ENCODE results near the gene ELAPOR1.

Gene ELAPOR1

DNA sequence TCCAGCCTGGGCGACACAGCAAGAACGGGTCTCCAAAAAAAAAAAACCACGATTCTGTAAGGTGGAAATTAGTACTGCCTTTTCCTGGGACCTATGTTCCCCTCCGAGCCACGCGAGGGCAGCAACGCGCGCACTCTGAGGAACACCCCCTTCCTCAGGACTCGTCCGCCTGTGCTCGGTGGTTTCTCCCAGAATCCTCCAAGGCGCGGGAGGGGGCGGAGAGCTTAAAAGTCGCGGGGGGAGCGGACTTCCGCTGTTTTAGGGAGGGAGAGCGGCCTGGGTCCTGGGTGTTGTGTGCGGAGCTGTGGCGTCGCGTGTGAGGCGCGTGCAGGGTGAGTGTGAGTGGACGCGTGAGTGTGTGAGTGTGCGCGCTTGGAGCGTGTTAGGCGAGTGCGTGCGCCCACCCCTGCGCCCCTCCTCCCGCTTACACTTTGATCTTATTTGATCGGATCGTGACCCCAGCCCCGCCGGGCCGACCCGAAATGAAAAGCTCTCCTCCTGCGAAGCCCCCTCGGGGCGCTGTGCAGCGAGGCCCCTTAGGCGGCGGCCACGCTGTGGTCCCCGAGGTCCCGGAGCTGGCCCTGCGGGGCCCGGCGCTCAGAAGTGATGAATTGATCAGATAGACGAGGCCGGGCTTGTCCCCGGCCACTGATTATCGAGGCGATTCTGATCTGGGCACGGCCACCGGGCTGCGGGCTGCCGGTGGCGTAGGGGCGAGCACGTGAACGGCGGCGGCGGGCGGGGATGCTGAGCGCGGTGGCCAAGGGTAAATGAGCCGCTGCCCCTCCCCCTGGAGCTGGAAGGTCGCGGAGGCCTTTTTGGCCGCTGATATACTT is 13.8 kb upstream of the ELAPOR1 start:
- peak; percentile 99 for DNase-seq

DNA sequence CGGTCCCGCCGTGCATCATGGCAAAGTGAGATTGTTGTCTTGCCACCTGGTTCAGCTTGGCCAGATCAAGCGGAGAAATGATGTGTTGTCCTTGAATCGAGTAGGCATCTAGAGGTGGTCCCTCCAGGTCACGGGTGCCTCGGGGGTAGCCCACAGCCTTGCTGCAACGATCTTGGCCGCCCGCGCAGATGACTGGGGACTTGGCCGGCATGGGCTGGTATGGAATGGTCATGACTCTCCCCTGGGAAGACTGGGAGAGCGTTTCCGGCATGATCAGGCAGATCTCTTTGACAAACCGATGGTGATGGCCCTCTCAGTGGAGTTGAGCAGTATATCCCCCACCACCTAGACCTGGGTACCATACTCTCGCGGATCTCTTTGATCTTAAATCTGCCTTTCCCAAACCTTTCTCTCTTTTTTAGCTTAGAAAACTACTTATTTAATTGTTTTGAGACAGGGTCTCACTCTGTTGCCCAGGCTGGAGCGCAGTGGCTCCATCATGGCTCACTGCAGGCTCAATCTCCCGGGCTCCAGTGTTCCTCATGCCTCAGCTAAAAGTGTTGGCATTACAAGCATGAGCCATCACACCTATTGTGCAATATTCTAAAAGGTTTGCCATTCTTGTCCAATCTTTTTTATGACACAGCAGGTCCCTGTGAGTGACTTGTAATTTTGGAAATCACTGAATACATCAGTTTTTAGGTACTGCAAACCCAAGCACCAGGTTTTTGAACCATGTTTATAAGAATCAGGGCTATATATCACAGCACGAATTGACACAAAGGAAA is 9.4 kb upstream of the ELAPOR1 start:
- no peak for DNase-seq

DNA sequence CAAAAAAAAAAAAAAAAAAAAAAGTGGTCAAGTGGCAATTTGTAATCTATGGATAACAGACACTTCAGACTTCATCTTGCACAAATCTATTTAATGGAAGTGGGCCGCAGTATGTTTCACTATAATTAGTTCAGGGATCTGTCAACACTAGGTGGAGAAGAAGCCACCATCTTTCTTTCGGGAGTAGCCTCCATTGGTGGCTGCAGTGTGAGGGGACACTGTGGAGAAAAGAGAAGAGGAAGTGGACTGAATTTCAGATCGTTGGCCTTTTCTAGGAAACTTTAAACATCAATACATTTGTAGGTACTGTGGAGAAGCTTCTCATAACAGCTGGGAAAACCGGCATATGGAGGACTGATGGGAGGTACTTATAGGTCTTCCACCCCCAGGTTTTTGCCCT is 8.0 kb upstream of the ELAPOR1 start:
- DNase-seq, result no peak

DNA sequence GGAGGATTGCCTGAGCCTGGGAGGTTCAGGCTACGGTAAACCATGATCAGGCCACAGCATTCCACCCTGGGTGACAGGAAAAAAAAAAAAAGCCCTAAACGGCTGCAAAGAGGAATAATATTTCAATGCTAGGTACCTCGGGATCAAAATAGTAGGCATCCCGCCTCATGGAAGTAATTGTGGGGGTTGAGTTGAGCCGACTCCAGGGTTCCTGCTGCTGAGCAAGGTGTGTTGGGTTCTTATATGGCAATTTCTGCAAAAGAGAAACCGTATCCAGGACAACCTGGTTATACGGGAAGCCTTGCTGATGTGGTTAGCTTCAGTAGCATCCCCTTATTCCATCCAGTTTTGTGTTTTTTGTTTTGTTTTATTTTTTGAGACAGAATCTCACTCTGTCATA is 6.1 kb upstream of the ELAPOR1 start:
- no peak for DNase-seq

DNA sequence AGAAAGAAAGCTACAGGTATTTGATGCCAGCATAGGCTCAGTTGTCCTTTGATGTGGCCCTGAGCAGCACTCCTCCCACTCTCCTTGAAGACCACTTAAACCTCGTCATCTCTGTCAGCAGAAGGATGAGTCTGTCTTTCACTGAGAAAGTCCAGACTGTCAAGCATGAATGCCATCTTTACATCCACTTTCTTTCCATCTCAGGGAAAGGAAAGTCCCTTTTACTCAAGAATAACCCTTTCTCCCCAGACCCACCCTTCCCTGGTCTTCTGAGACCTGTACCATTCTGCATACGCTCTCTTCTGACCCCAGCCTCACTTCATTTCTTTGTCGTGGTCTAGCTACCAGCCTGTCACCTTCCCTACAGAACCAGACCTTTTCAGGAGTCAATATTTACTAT is 4.0 kb upstream of the ELAPOR1 start:
- DNase-seq, result no peak

DNA sequence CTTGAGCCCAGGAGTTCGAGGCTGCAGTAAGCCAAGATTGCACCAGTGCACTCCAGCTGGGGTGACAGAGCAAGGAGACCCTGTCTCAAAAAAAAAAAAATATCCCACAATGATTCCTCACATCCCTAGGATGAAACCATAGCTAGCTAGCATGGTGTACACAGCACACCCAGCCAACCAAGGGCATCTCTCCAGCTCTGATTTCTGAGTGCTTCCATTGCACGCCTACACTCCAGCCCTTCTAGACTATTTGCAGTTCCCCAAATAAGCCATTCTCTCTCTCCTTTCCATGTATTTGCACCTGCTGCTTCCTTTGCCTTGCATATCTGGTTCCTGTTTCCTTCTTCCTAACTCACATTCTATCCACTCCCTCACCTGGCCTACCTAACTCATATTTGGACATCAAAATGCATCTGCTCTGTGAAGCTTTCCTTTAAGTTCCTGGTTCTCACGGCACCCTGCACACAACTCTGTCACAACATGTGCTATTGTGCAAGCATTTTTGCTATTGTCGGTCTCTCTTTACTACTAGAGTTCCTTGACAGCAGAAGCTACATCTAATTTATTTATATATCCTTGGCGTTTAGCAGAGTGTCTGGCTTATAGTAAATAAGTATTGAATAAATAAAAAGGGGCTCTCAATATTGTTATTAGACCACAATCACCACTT is 2.4 kb upstream of the ELAPOR1 start:
- DNase-seq, result no peak

DNA sequence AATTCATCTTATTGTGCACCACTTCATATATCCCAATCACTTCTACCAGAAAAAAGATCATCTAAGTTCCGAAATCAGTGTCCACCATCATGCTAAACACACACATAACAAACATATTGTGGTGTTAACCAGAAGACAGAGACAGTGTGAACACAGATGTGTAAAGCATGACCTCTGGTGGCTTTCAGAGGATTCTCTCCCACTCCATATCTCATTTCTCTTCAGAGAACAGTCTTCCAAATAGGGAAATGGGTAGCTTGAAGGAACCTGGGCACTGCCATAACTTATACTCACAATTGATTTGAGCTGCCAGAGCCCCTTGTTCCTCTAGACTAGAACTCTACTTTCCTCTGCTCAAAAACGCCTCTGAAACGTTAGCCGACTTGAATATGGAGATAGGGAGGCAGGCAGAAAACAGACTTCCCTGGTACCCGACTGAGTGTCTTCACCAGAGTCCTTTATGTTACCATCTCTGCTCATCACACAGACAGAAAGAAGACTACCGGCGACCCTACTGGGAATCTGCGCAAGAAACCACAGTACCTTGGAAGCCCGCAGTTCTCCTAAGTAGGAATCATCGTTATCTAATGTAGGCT is 1.8 kb upstream of the ELAPOR1 start:
- DNase-seq, result no peak

DNA sequence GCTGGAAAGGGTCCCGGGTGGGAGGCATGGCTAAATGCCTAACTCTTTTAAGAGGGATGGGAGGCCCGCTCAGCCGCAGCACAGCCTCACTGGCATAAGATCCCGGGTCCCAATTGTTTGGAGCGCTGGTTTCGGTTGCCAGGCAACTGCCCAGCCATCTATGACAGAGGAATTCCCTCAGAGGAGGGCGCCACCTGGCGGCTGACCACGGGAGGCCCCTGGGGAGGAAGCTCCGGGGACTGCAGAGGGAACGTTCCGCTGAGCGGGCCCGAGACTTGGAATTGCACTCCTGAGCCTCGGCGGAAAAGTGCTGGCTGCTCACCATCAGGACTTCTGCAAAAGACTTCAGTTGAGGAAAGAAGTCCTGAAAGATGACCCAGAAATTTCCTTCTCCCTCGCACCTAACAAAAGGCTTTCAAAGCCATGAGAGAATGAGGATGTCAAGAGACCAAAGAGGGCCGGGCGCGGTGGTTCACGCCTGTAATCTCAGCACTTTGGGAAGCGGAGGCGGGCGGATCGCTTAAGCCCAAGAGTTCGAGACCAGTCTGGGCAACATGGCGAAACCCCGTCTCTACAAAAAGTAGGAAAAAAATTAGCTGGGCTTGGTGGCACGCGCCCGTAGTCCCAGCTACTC is 1.1 kb upstream of the ELAPOR1 start:
- DNase-seq, result peak; percentile 93

DNA sequence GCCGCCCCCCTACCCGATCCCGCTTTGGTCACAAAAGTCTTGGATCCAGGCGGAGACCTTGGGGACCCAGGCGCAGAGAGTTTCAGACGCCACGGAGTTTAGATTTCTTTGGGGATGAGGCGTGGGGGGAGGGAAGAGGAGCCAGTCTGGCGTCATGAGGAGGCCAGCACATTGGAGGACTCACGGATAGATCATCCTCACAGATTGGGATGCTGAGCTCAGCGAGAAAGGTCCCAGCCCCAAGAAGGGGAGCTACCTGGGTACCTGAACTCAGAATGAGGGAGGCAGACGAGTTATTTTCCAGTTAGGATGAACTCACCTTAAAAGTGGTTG is 393 bp downstream of the ELAPOR1 start:
- no peak for DNase-seq

DNA sequence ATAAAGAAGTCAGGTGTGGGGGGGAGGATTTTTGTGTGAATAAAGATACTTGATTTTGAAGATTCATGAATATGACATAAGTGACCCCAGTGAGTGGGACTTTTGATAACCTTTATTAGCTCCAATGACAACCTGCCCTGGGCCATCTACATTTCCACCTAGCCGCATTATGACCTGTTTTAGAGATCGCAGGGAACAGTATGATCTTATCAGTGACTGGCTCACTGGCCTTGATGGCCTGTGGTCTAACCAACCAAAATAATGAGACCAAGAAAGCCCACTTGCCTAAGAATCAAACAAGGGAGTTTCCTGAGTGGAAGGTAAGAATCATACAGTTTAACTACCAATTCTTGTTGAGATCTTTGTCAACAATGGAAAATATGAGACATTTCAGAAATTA is 1.8 kb downstream of the ELAPOR1 start:
- DNase-seq, result peak; percentile 33

DNA sequence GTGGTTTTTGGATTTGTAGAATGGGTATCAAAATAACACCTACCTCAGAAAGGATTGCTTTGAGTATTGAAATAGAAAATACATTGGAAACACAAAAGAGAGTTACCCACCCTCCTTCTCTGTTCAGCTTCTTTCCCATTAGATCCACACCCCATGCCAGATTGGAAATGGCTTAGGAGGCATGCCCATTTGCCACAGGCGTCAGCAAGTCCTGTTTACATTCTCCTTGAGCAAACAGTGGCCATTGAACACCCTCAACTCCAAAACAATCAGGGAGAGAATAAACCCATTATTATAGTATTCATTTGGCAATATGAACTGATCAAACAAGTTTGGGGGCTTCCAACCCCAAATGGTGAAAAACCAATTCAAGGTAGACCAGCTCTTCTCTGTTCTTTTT is 2.4 kb downstream of the ELAPOR1 start:
- DNase-seq, result no peak

DNA sequence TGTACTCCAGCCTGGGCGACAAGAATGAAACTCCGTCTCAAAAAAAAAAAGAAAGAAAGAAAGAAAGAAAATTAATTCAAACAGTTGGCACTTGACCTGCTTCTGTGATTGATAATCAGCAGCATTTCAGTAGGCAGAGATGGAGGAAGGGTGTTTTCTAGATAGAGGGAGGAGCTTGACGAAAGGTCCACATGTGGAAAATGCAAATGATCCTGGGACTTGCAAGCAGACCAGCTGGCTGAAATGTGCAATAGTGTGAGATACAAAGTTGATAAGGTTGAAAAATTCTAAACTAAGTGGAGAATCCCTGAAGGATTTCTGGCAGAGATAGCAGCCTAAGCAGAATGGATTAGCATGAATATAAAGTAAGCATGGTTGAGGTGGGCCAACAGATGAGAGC is 4.2 kb downstream of the ELAPOR1 start:
- DNase-seq, result no peak

DNA sequence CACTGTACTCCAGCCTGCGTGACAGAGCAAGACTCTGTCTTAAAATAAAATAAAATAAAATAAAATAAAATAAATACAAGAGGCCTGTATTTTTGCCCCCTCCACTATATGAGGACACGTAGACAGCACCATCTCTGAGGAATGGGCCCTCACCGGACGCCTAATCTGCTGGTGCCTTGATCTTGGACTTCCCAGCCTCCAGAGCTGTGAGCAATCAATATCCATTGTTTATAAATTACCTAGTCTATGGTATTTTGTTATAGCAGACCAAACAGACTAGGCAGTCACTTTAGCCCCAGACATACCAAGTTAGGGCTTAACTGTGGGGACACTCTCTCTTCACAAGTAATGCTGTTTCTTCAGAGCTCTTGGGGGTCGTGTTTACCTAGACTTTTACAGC is 6.4 kb downstream of the ELAPOR1 start:
- DNase-seq, result no peak

DNA sequence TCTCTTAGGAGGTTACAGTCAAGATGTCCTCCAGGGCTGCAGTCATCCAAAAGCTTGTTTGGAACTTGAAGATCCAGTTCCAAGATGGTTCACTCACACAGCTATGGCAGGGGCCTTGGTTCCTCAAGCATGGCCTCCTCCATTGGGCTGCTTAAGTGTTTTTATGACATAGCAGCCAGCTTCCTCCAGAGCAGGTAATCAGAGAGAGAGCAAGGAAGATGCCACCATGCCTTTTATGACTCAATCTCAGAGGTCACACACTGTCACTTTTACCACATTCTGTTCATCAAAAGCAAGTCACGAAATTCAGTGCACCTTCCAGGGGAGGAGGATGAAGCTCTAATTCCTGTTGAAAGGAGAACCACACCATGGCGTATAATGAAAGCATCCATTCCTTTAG is 17.1 kb downstream of the ELAPOR1 start:
- peak; percentile 18 for DNase-seq

DNA sequence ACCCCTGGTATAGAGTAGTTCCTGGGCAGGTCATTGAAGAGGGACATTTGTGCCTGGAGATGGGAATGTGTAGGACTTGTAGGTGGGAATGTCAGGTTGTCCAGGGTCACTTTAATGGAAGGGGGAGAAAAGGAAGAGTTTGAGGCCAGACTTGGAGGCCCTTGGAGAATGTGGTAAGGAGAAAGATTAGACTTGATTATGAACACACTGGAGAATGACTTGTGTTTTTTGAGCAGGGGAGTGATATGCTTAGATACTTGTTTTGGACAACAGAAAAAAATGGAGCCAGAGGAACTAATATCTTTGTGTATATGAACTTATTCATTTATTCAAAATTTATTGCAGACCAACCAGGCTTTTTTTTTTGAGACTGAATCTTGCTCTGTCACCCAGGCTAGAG is 17.9 kb downstream of the ELAPOR1 start:
- DNase-seq, result no peak

DNA sequence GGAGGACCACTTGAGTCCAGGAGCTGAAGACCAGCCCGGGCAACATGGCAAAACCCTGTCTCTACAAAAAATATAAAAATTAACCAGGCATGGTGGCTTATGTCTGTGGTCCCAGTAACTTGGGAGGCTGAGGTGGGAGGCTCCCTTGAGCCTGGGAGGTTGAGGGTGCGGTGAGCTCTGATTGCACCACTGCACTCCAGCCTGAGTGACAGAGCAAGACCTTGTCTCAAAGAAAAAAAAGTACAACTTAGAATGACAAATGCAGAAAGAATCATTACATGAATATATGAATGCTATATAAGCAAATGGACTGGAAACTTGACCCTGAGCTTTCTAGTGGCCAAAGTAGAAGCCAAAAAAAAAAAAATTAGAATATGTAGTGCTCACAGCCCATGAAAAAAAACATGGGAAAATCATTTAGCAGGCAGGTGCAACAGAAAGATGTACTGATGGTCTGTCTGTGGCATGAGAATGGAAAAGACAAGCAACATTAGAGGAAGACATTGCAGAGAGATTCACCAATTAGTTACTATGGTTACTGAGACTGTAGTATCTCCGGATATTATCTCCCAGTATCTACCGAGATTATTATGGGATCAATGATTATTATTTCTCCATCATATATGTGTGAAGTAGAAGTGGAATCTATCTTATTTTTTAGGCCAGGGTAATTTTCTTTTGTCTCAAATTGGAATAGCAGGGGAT is 19.2 kb downstream of the ELAPOR1 start:
- no peak for DNase-seq

DNA sequence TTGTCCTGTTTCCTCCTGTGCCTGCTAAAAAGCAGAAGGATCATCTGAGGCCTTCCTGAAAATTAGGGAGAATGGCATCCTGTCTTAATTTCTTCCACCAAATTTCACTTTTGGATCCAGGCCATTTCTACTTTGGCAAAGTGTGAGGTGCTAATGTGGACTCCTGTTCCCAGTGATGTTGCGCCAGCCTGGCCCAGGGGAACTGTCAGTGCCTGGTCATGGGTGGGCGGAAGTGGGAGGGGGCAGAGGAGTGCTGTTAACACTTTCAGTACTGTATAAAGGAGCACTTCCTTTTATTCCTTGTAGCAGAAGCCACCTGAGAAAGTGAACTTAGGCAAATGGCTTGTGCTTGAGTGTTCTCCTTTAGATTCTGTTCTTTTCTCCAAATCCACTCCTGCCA is 19.9 kb downstream of the ELAPOR1 start:
- no peak for DNase-seq

DNA sequence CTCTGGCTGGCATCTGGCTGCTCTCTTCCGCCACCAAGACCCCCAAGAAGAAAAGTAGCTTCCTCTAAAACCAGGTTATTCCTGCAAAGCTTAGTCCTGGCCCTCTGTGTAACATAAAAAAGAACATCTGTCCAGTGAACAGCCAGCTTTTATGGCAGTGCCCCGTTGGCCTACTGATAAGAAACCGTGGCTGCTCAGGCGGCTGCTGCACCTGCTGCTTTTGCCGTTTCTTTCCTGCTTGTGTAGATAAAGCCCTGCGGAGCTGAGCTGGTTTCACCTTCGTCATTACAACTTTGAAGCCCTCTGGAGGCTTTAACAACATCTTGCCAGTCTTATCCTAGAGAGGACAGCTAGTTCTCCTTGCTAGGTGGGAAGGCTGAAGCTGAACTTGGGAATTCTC is 20.5 kb downstream of the ELAPOR1 start:
- DNase-seq, result no peak

DNA sequence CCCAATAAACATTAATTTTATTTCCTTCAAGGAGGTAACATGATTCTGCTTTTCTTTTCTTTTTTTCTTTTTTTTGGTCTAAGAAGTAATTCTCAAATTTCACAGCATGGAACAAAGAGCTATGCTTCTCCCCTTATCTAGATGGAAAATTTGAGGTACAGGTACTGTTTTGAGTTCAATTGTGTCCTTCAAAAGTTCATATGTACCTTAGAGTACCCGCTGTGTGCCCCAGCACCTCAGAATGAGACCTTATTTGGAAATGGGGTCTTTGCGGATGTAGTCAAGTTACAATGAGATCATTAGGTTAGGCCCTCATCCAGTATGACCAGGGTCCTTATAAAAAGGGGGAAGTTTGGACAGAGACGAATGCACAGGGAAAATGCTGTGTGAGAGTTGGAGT is 22.0 kb downstream of the ELAPOR1 start:
- no peak for DNase-seq

DNA sequence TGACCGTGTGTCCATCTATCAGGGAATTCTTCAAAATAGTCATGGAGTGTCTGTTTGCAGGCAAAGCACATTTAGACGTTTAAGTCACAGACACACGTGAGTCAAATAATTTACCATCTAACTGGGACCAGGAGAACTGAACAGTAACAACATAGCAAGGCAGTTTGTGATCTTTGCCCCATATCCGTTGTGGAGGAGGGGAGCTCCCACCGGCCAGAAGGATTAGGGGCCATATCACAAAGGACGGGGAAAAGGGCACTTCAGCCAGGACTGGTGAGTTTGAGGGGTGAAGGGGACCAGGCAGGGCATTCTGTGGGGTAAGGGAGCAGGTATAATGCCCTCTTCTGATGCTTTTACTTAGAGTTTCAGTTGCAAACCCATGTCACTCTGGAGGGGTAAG is 22.9 kb downstream of the ELAPOR1 start:
- DNase-seq, result no peak

DNA sequence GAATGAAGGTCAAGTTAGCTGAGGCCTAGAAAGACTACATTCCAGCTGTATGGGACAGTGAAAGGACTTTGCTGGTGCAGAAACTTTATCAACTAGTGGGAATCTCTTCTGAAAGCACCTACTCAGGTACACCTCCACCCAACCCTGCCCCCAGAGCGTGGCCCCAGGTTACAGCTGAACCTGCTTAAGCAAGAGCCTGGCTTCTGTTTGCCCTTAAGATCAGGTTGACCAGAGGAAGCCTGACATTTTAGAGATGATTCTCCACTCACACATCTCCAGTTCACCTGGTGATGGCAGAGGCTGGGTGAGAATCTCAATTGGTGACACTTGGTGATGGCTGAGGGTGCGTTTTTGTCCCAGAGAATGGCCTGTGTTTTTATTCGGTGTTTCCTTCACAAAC is 24.0 kb downstream of the ELAPOR1 start:
- no peak for DNase-seq

DNA sequence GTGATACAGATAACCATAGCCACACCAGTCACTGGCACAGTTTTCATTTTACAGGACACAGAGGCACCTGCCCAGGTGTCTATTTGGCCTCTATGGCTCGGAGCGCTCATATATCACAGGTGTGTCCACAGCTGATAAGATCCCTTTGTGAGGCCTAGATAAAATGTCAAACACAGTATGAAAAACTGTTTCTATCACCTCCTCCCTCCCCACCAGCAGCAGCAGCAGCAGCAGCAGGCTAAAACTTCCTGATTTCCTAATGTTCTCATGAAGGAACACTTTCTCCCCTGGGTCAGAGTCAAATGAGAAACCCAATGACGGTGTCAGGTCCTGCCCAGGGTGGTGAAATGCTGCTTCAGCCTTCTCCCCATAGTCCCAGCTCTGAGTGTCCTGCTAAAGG is 24.4 kb downstream of the ELAPOR1 start:
- no peak for DNase-seq

DNA sequence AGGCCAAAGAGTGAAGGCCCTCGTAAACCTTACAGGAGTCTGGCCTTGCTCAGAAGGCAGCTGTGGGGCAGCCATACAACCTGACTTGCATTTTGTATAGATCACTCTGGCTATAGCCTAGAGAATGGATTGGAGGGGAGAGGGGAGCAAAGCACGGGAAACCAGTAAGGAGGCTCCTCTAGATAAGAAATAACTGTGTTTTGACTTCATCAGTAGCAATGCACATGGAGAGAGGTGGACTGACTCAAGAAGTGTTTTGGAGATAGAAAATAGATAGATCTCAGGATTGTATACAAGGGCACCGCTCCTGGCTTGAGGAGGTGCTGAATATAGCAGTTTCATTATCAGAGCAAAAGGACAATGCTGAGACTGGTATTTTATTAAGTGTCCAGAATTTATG is 26.5 kb downstream of the ELAPOR1 start:
- DNase-seq, result no peak
